ENCODE results near the gene ACOT12. TPM values are rescaled to one million over a fixed set of nuclear protein-coding genes. Genes with fewer than 3 reads are reported as not detected.

Gene ACOT12
- polyA plus RNA-seq, 2 of the 4 experiments (the other 2 are of a cell fraction): 0.08 TPM; not detected in 1

GRCh38 chr5:81397176-81397575 lies 3.2 kb upstream of the ACOT12 start (continued):
- TF ChIP-seq, protein P1, sequence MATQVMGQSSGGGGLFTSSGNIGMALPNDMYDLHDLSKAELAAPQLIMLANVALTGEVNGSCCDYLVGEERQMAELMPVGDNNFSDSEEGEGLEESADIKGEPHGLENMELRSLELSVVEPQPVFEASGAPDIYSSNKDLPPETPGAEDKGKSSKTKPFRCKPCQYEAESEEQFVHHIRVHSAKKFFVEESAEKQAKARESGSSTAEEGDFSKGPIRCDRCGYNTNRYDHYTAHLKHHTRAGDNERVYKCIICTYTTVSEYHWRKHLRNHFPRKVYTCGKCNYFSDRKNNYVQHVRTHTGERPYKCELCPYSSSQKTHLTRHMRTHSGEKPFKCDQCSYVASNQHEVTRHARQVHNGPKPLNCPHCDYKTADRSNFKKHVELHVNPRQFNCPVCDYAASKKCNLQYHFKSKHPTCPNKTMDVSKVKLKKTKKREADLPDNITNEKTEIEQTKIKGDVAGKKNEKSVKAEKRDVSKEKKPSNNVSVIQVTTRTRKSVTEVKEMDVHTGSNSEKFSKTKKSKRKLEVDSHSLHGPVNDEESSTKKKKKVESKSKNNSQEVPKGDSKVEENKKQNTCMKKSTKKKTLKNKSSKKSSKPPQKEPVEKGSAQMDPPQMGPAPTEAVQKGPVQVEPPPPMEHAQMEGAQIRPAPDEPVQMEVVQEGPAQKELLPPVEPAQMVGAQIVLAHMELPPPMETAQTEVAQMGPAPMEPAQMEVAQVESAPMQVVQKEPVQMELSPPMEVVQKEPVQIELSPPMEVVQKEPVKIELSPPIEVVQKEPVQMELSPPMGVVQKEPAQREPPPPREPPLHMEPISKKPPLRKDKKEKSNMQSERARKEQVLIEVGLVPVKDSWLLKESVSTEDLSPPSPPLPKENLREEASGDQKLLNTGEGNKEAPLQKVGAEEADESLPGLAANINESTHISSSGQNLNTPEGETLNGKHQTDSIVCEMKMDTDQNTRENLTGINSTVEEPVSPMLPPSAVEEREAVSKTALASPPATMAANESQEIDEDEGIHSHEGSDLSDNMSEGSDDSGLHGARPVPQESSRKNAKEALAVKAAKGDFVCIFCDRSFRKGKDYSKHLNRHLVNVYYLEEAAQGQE (IDR thresholded peaks at IDR 0.05): no peak
- TF ChIP-seq JUNB (IDR thresholded peaks at IDR 0.05) (no peak), KDM1A (IDR thresholded peaks at IDR 0.05; ENCODE audit: low read depth) (no peak), HDAC2 (IDR thresholded peaks at IDR 0.05) (no peak), KDM5A (IDR thresholded peaks at IDR 0.05) (no peak), HOXB5 (CRISPR knock-in tag; IDR thresholded peaks at IDR 0.05) (no peak), CHD4 (IDR thresholded peaks at IDR 0.05; ENCODE audit: borderline replicate concordance) (no peak), E2F6 (IDR thresholded peaks at IDR 0.05; ENCODE audit: borderline replicate concordance, low read depth) (no peak)

GRCh38 chr5:81395262-81395661 lies 1.3 kb upstream of the ACOT12 start:
- Histone ChIP-seq H3K4me2 (no peak overlapping the region), H3K4me1 (no peaks in the 10 kb centered on the region), H3K9me3 (no peaks in the 10 kb centered on the region), H3K4me3 (no peak overlapping the region), H3K27ac (no peak overlapping the region)
- TF ChIP-seq TP53 (CRISPR knock-in tag; IDR thresholded peaks at IDR 0.05): no peak
- no peak for TF ChIP-seq FOXS1 (CRISPR knock-in tag; IDR thresholded peaks at IDR 0.05)
- TF ChIP-seq RFX5 (IDR thresholded peaks at IDR 0.05): no peak
- no peak for TF ChIP-seq ESRRA (IDR thresholded peaks at IDR 0.05; ENCODE audit: borderline replicate concordance, low read length)
- TF ChIP-seq MAX (IDR thresholded peaks at IDR 0.05): no peak
- TF ChIP-seq KDM1A (IDR thresholded peaks at IDR 0.05; ENCODE audit: low read depth): no peak
- TF ChIP-seq, protein P2, sequence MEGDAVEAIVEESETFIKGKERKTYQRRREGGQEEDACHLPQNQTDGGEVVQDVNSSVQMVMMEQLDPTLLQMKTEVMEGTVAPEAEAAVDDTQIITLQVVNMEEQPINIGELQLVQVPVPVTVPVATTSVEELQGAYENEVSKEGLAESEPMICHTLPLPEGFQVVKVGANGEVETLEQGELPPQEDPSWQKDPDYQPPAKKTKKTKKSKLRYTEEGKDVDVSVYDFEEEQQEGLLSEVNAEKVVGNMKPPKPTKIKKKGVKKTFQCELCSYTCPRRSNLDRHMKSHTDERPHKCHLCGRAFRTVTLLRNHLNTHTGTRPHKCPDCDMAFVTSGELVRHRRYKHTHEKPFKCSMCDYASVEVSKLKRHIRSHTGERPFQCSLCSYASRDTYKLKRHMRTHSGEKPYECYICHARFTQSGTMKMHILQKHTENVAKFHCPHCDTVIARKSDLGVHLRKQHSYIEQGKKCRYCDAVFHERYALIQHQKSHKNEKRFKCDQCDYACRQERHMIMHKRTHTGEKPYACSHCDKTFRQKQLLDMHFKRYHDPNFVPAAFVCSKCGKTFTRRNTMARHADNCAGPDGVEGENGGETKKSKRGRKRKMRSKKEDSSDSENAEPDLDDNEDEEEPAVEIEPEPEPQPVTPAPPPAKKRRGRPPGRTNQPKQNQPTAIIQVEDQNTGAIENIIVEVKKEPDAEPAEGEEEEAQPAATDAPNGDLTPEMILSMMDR (IDR thresholded peaks at IDR 0.05): no peak
- TF ChIP-seq ELK1 (IDR thresholded peaks at IDR 0.05; ENCODE audit: low read depth, low read length): no peak
- TF ChIP-seq CHD2 (IDR thresholded peaks at IDR 0.05; ENCODE audit: low read length, partially characterized antibody): no peak
- TF ChIP-seq HMGXB4 (CRISPR knock-in tag; IDR thresholded peaks at IDR 0.05; ENCODE audit: borderline replicate concordance): no peak
- TF ChIP-seq RCOR1 (IDR thresholded peaks at IDR 0.05; ENCODE audit: low read depth, low read length): no peak
- no peak for TF ChIP-seq EP300 (IDR thresholded peaks at IDR 0.05)
- 81% methylated on average over 3 of the region's 3 CpGs for WGBS (ENCODE audit: missing lambda C conversion rate)
- ChIA-PET CTCF (no interaction called here), POLR2A (no interaction called here)
- FAIRE-seq (no peak), ATAC-seq (no peak), DNase-seq (ENCODE audit: low read depth in 1 of 2, low spot score in 1 of 2) (no peak)
